D721Med (cell line): ENCODE measurements around the gene KLHL28.

Source experiments
- DNase-seq: peaks from one replicate; pipeline ENCODE4 v3.0.0; 2011; ENCODE audit warnings: low spot score; ENCODE audit not compliant: insufficient read length
- FAIRE-seq: peaks from 2 replicates; lab custom pipeline; 2011; peaks lifted over from hg19 to GRCh38; lab: Jason Lieb, UNC
- CTCF ChIP-seq: IDR thresholded peaks from 2 replicates; pipeline ENCODE4 v1.5.1; 2012; ENCODE audit warnings: mild to moderate bottlenecking, control low read depth; ENCODE audit not compliant: insufficient read depth; ENCODE audit errors: missing control alignments

Gene KLHL28

DNA sequence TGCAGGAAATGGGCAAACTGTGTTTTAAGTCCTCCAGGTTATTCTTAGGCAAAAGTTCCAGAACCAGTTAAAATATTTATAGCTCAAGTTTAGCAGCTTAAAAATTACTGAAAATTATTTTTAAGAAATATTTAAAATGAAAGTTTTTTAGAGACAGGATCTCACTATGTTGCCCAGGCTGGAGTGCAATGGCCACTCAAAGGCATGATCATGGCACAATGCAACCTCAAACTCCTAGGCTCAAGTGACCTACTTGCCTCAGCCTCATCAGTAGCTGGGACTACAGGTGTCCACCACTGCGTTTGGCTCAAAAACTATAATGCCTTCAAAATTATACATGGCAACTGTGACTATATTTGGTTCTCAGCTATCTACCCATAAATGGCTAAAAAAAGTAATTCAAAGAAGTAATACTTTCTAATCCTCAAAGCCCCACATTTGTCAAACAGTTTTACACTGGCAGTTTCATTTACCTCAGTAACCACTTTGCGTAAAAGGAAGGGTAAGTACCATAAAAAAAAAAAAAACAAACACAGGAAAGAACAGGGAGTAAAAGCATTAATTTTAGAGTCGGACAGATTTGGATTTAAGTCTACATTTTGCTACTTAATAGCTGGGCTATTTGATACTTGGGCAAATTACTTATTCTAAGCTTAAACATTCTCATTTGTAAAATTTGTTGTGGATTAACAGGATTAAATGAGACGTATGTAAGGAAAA, 9.2 kb downstream of the KLHL28 start:
- TF ChIP-seq CTCF, result no peak
- FAIRE-seq (no peak), DNase-seq (no peak)

DNA sequence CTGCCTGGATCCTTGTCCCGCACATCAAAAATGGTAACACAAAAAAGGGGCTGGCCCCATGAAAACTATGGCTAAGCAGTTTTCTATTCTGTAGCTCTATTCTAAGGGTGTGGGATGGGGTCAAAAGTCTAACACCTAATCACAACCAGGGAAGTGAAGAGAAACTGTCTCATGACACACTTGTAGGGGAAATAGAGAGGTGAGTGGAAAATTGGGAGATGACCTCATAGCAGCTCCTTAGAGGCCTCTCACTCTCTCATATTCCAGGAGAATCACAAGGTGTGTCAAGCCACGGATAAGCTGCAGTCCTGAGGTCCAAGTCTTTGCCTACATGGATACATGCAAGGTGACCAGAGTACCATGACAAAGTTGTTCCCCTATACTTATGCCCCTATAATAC, 10.7 kb downstream of the KLHL28 start:
- TF ChIP-seq CTCF, result no peak
- FAIRE-seq, result no peak
- no peak for DNase-seq

DNA sequence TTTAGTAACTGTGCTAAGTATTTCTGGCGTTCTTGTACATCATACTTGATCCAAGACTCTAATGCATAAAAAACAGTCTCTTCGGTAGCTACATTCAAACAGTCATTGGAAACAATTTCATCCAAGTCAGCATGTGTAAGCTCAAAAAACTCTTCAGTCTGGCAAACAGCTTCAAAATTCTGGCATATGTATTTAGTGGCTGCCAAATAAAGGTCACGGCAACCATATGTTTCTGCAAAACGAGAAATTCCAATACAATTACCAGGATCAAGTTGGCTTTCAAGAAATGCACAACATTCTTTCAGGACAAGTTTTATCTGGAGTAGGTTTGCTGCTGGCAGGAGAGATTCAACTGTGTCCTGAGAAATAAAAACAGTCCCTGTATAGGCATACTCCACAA, 16.5 kb downstream of the KLHL28 start:
- no peak for FAIRE-seq
- no peak for DNase-seq
- TF ChIP-seq CTCF, result no peak

DNA sequence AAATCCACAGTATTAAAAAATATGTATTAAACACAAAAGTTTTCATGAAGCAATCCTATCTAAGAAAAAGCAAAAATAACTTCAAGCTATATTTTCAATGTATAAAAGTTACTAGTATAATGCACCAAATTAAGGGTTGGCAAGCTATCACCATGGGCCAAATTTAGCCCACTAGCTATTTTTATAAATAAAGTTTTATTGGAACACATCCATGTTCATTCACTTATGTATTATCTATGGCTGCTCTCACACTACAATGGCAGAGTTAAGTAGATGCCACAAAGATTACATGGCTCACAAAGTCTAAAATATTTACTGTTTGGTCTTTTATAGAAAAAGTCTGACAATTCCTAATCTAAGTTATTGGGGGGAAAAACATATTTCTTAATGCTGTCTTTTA, 17.6 kb downstream of the KLHL28 start:
- TF ChIP-seq CTCF, result no peak
- DNase-seq (no peak), FAIRE-seq (no peak)

DNA sequence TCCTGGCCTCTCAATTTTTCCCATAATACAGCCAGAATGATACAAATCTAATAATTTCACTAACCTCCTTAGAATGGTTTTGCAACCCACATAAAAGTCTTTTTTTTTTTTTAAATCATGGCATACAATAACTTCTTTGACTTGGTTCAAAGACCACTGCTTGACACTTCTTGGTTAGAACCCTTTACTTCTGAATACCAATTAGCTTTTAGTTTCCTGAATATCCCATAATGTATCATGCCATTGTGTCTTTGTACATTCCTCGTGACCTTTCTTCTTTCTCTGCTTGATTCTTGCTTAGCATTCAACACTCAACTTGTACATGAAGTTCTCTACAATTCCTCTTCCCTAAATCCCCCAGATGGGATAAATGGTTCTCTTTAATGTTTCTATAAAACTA, 19.3 kb downstream of the KLHL28 start:
- no peak for TF ChIP-seq CTCF
- FAIRE-seq (no peak), DNase-seq (no peak)

GRCh38 chr14:44941591-44941990, 20.2 kb downstream of the KLHL28 start:
- TF ChIP-seq CTCF, result no peak
- DNase-seq (no peak), FAIRE-seq (no peak)

- FAIRE-seq, result no peak
These were observed 20.8 kb downstream of the KLHL28 start for GRCh38 chr14:44940944-44941343.

More at GRCh38 chr14:44940944-44941343, 20.8 kb downstream of the KLHL28 start:
- DNase-seq, result no peak
- no peak for TF ChIP-seq CTCF
